Skeletal muscle tissue (tissue), 4 donors: ENCODE results near the gene PHIP. TPM values are rescaled to one million over a fixed set of nuclear protein-coding genes. Genes with fewer than 3 reads are reported as not detected.

Experiments used
- H3K27ac ChIP-seq: one replicate; pipeline ENCODE4 v1.7.0; 2013; ENCODE audit warnings: mild to moderate bottlenecking, low read depth, low read length, inconsistent platforms
- H3K27me3 ChIP-seq, 3 donors: one replicate each; pipeline ENCODE4 v1.7.0; 2013; ENCODE audit warnings: low read length in 3 of 3; ENCODE audit not compliant: control insufficient read depth in 3 of 3, insufficient read depth in 3 of 3
- H3K36me3 ChIP-seq, 3 donors: one replicate each; pipeline ENCODE4 v1.7.0; 2013; ENCODE audit warnings: low read length in 3 of 3; ENCODE audit not compliant: control insufficient read depth in 3 of 3, insufficient read depth in 3 of 3
- H3K4me1 ChIP-seq, 3 donors: one replicate each; pipeline ENCODE4 v1.7.0; 2013; ENCODE audit warnings: low read length in 3 of 3, mild to moderate bottlenecking in 3 of 3; ENCODE audit not compliant: control insufficient read depth in 3 of 3, insufficient read depth in 3 of 3
- H3K4me3 ChIP-seq, 3 donors: one replicate each; pipeline ENCODE4 v1.7.0; 2013; ENCODE audit warnings: low read length in 3 of 3
- H3K9ac ChIP-seq, 3 donors: one replicate each; pipeline ENCODE4 v1.7.0; 2013; ENCODE audit warnings: low read length in 3 of 3, mild to moderate bottlenecking in 3 of 3, moderate library complexity in 2 of 3, low read depth in 1 of 3
- H3K9me3 ChIP-seq, 3 donors: one replicate each; pipeline ENCODE4 v1.7.0; 2013; ENCODE audit warnings: low read length in 3 of 3; ENCODE audit not compliant: control insufficient read depth in 3 of 3
- total RNA-seq: library from RNA; depleted of rRNA; stranded (reverse); fragments of >200 nt; gene quantifications from one replicate; pipeline ENCODE4 v1.2.3, GENCODE V29; 2014
- donor health status: Osteomylitis.

The PHIP gene
- total RNA-seq, 1 donor from 2014 or later, result 22.4 TPM

DNA sequence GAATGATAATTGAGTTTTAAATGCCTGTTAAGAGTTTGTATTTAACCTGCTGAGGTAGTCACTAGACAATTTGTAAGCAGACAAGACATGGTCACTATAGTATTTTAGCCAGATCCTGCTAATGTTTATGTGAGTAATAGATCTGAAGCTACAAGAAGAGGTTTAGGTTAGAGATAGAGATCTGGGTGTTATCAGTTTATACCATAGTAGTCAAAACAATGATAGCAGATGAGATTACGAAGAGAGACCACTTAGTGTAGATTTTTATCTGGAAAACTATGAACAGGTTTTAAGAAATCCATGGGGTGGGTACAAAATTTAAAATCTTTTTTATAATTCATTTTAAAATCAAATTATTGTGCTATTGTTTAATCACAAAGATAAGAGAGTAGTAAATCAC, 47.5 kb downstream of the PHIP start:
- Histone ChIP-seq H3K27ac (no peak overlapping the region), H3K9me3 (no peaks in the 10 kb centered on the region), H3K36me3 (peaks cover 0 to 2% (median 0%) of the 10 kb centered on the region in 3 donors), H3K9ac (no peak overlapping the region), H3K4me3 (no peak overlapping the region), H3K4me1 (no peaks in the 10 kb centered on the region), H3K27me3 (no peaks in the 10 kb centered on the region)

DNA sequence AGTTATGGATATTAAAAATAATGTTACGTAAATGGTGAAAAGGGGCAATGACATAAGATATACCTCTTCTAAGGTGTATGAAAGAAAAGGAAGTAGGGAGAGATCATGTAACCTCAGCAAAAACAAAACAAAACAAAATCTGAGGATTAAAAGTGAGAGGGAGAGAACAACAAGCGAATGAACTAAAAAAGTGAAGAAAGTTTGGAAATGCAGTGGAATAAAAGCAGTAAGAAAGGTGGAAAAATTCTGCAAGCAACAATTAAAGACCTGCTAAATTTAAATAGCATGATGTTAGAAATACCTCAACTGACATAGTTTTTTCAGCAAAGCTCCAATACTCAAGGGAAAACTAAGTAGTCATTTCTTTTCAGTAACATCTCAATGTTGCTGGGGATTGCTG, 48.0 kb downstream of the PHIP start:
- peaks cover 0 to 2% (median 0%) of the 10 kb centered on the region in 3 donors for H3K36me3 ChIP-seq
- H3K27me3 ChIP-seq, result no peaks in the 10 kb centered on the region
- no peak overlapping the region for H3K9ac ChIP-seq
- no peak overlapping the region for H3K4me3 ChIP-seq
- H3K9me3 ChIP-seq, result no peaks in the 10 kb centered on the region
- no peak overlapping the region for H3K27ac ChIP-seq
- no peaks in the 10 kb centered on the region for H3K4me1 ChIP-seq

DNA sequence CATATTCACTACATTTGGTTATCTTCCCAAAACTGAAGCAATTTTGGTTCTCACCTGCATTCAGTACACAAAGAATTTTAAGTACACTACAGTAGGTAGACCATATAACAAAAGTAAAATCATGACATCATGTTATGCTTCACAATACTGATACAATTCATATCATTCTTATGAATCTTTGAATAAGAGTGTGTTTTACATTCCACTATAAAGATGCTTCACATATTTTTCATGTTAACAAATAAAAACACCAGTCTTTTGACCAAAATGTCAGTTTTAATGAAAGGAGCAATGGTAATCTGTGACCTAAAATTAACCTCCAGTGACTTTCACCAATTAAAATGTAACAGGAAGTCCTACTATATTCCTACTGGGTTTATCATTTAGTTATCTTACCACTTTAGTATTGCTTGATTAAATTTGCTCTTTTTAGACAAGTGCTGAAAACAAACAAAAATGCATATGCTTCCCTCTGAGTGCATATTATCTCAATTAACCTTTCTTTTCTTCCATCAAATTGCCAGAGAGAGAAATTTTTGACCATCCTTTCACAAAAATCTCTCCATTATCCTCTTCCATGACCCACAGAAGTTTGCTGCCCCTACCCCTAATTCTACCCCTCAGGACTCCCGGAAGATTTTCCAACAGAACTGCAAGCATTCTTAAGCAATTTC, 49.3 kb downstream of the PHIP start:
- H3K27ac ChIP-seq, result no peak overlapping the region
- no peak overlapping the region for H3K4me3 ChIP-seq
- H3K4me1 ChIP-seq, result no peaks in the 10 kb centered on the region
- no peak overlapping the region for H3K9ac ChIP-seq
- peaks cover 0 to 5% (median 0%) of the 10 kb centered on the region in 3 donors for H3K36me3 ChIP-seq
- no peaks in the 10 kb centered on the region for H3K9me3 ChIP-seq
- no peaks in the 10 kb centered on the region for H3K27me3 ChIP-seq

DNA sequence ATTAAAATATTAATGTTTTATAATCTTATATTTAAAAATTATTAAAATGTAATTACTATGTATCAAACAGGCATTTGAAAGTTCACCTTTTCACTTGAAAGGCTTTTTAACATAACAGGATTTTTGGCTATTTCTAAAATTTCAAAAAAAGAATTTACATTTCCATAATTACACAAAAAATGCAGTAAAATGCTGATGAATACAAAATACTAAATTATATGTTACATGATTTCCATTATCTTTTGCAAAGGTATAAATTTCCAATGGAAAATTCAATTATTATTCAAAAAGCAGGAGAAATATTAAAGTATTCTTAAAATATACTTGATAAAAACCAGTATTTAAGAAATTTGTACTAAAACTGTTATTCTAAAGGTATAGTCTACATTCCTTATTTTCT, 66.1 kb downstream of the PHIP start:
- Histone ChIP-seq H3K27ac (no peak overlapping the region), H3K9me3 (no peaks in the 10 kb centered on the region), H3K9ac (no peak overlapping the region), H3K4me1 (no peaks in the 10 kb centered on the region), H3K27me3 (no peaks in the 10 kb centered on the region), H3K4me3 (no peak overlapping the region), H3K36me3 (peaks cover 5 to 25% (median 17%) of the 10 kb centered on the region in 3 donors)

DNA sequence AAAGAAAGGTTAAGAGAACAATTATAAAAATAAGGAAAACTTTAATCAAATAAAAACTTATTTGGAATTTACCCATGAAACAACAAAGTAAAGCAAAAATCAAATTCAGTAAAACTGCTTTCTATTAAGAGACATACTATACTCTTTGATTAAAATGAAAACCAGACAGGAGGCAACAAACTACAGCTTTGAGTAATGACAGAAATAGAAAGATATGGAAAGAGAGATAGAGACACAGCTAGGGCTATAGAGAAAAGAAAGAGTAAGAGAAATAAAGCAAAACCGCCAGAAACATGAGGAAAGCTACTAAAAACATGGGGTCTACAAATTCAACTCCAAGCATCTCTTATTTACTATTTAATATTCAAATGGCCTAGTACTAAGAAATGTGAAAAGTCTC, 67.6 kb downstream of the PHIP start:
- Histone ChIP-seq H3K27me3 (no peaks in the 10 kb centered on the region), H3K36me3 (peaks cover 0 to 12% (median 9%) of the 10 kb centered on the region in 3 donors), H3K9me3 (no peaks in the 10 kb centered on the region), H3K4me3 (no peak overlapping the region), H3K4me1 (no peaks in the 10 kb centered on the region), H3K9ac (no peak overlapping the region), H3K27ac (no peak overlapping the region)

DNA sequence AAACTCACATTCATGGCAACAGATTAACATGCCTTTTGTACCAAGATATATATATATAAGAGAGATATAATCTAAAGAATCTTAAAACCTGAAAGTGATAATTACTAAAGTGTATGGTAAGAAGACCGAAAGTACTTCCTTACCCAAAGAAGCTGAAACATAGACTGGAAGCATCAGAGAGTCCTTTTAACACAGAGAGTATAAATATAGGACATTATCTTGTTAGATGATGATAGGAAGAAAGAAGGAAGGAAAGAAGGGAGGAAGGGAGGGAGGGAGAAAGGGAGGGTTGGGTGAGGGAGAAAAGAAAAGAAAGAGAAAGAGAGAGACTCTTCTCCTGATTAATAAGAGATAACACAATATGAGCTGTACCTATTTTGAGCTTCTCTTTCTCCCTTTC, 68.2 kb downstream of the PHIP start:
- Histone ChIP-seq H3K27me3 (no peaks in the 10 kb centered on the region), H3K36me3 (peaks cover 0 to 6% (median 6%) of the 10 kb centered on the region in 3 donors), H3K27ac (no peak overlapping the region), H3K9ac (no peak overlapping the region), H3K9me3 (no peaks in the 10 kb centered on the region), H3K4me3 (no peak overlapping the region), H3K4me1 (no peaks in the 10 kb centered on the region)

DNA sequence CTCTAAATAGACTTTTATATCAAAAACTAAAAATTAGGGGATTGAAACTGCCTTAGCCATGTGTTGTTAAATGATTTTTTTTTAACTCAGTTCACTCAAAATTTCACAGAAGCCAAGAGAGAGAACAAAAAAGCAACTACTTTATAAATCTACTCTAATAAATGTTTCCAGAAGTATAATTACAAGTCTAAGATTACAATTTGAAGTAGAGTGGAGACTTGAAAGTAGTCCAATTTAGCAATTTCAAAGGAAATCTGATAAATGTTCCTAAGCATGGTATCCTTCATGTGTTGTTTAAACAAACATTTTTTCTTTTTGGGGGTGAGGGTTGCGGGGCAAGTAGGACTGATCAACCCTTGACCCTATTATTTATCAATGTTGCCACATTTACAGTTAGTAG, 72.6 kb downstream of the PHIP start:
- Histone ChIP-seq H3K4me1 (no peaks in the 10 kb centered on the region), H3K4me3 (no peak overlapping the region), H3K9me3 (no peaks in the 10 kb centered on the region), H3K36me3 (peaks cover 2 to 30% (median 28%) of the 10 kb centered on the region in 3 donors), H3K9ac (no peak overlapping the region), H3K27ac (no peak overlapping the region), H3K27me3 (no peaks in the 10 kb centered on the region)

DNA sequence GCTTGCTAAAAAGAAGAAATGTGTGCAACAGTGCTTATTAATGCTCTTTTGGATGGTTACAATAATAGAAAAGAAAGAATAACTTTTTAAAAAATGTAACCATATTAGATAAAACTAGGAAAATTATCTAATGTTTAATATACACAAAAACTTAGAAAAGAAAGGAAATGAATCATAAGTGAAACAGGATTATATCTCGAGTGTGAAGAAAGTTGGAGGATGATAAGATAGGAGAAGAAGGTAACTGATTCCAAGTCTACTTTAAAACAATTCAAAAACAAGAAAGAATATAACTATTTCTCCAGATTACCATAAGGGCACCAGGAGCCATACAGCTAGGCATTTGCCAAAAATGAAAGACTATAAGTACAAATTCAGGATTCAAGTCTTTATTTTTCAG, 73.0 kb downstream of the PHIP start:
- Histone ChIP-seq H3K9ac (no peak overlapping the region), H3K4me3 (no peak overlapping the region), H3K36me3 (peaks cover 2 to 32% (median 28%) of the 10 kb centered on the region in 3 donors), H3K9me3 (no peaks in the 10 kb centered on the region), H3K4me1 (no peaks in the 10 kb centered on the region), H3K27ac (no peak overlapping the region), H3K27me3 (no peaks in the 10 kb centered on the region)

DNA sequence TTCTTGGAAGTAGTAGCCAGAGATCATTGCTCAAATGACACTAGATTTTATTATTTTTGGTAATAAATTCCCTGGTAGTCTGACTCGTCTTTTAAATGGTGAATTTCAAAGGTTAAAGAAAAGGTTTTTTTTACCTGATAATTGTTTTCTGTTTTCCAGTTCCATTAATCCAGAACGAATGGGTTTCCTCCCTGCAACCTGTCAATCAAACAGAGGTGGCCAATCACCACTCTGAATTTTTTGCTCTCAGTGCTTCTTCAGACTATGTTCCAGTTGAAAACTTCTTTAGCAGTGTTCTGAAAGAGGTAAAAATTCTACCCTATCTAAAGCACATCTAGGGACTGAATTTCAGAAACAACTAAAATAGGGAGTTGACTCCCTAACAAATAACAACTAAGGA, 73.8 kb downstream of the PHIP start:
- H3K27ac ChIP-seq, result no peak overlapping the region
- no peaks in the 10 kb centered on the region for H3K9me3 ChIP-seq
- H3K27me3 ChIP-seq, result no peaks in the 10 kb centered on the region
- H3K4me1 ChIP-seq, result no peaks in the 10 kb centered on the region
- no peak overlapping the region for H3K4me3 ChIP-seq
- H3K9ac ChIP-seq, result no peak overlapping the region
- peaks cover 3 to 28% (median 28%) of the 10 kb centered on the region in 3 donors for H3K36me3 ChIP-seq

DNA sequence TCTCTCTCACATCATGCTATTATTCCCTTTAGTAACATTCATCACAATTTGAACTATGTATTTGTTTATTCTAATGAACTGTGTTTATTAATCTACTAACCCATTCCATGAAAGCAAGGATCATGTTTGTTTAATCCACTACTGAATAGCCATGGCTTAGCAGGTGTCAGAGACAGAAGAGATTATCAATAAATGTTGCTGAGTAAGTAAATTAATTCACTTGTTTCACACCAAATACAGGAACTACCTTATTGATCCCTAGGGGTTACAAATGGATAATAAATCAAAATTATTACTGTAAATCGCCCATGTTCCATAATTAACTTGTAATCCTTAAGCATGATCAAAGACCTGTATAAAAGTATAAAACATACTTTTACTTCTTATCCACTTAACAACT, 76.6 kb downstream of the PHIP start:
- Histone ChIP-seq H3K27ac (no peak overlapping the region), H3K9ac (no peak overlapping the region), H3K4me1 (no peaks in the 10 kb centered on the region), H3K36me3 (peaks cover 8 to 52% (median 48%) of the 10 kb centered on the region in 3 donors), H3K4me3 (no peak overlapping the region), H3K27me3 (no peaks in the 10 kb centered on the region), H3K9me3 (no peaks in the 10 kb centered on the region)
